GM12891 (cell line): Measurements from ENCODE around the gene UBE3B.

ENCODE experiments used
- PAX5 ChIP-seq: IDR thresholded peaks from 2 replicates; pipeline ENCODE4 v1.6.1; 2011; ENCODE audit warnings: low read length, moderate library complexity, mild to moderate bottlenecking; ENCODE audit not compliant: insufficient read depth, severe bottlenecking
- POLR2A ChIP-seq: IDR thresholded peaks from 2 replicates; pipeline ENCODE4 v1.6.1; 2011; ENCODE audit warnings: low read depth, low read length, control low read depth
- POLR2AphosphoS5 ChIP-seq: IDR thresholded peaks from 2 replicates; pipeline ENCODE4 v1.6.1; 2011; ENCODE audit warnings: low read depth, low read length, control low read depth
- POU2F2 ChIP-seq: IDR thresholded peaks from 2 replicates; pipeline ENCODE4 v1.6.1; 2011; ENCODE audit warnings: low read depth, mild to moderate bottlenecking, control low read depth, low read length, moderate library complexity
- TAF1 ChIP-seq: IDR thresholded peaks from 2 replicates; pipeline ENCODE4 v1.6.1; 2011; ENCODE audit warnings: low read depth, low read length, control low read depth

DNA sequence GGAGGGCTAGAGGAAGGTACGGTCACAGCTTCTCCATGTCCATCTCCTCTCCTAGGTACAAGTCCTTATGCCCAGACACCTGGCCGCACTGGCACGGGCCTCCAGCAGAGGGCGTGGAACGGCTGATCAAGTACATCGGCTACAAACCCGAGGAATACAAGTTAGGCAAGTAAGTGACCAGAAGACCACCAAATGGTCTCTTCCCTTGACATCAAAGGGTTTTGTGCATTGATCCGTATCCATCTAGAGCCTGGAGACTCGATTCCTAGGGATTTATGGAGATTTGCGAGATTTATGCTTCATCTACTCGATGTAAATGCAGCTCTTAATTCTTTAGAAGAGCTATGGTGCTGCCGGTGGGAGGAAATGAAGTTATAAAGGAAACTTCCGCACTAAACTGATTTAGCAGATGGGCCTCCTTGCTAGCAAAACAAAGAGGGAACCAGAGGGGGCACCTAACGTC lies 44.6 kb upstream of the UBE3B start:
- TF ChIP-seq POLR2AphosphoS5 = no peak
- TF ChIP-seq POLR2A = no peak
- TF ChIP-seq TAF1 = no peak
- no peak for TF ChIP-seq POU2F2
- TF ChIP-seq PAX5 = no peak
